Stimulated activated CD8-positive, alpha-beta memory T cell treated with anti-CD3 and anti-CD28 coated beads, Interleukin-15, amount 100 ng/mL, for 48 hours (primary cell): ENCODE measurements around the gene RHOXF2.
"Not testable (repeated sequence)": the region's sequence is repeated elsewhere in the genome, so short reads cannot be mapped to it uniquely, and the experiment has no call there.

Experiments used
- DNase-seq, 2 donors: peaks; one replicate each; pipeline ENCODE4 v3.0.0-alpha.2; 2020; ENCODE audit warnings: low read depth in 2 of 2

The RHOXF2 gene, protein sequence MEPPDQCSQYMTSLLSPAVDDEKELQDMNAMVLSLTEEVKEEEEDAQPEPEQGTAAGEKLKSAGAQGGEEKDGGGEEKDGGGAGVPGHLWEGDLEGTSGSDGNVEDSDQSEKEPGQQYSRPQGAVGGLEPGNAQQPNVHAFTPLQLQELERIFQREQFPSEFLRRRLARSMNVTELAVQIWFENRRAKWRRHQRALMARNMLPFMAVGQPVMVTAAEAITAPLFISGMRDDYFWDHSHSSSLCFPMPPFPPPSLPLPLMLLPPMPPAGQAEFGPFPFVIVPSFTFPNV

DNA sequence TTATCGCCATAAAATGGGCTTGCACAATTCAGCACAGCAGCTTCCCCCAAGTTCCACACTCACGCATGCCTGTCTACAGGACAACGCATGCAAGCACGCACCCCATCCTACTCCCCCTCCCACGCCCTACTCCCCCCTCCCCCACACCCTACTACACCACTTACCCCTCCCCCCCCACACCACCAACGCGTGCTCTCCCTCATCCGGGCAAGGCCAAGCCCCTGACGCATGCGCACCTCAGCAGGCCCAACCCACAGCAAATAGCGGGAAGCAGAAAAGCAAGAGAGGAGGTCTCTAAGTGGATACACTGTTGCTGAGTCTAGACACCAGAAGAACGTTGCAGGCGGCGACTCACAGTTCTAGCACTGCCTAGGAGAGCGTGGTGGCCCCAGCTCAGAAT lies at the start of gene RHOXF2:
RHOXF2 (plus strand) TSS at position 301 of the 400 bp plus-strand sequence. CDS start 138 bp downstream, outside the sequence.
- not testable (repeated sequence) for DNase-seq

- no peak for DNase-seq
Measured at GRCh38 chrX:120109378-120109777, 49.0 kb upstream of the RHOXF2 start.

DNA sequence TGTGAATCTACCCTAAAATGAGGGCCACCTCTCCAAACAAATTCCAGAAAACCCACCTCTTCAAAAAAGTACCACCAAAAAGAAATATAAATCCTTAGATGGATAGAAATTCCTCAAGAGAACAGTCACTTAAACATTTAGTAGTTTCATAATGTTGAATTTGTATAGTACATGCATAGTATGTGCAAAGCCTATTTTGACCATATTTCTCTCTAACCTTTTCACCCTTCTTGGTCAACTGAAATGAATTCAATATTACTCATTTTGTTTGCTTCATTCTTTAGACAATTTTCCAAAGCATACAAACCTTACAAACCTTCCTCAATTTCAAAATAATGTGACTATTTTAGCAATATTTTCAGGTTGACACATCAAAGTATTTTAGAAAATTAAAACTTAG lies 46.8 kb upstream of the RHOXF2 start:
- no peak for DNase-seq

- no peak for DNase-seq
Measured at GRCh38 chrX:120115438-120115963, 42.9 kb upstream of the RHOXF2 start, which contains the start of gene RHOXF1. Gene RHOXF1, minus strand, starts transcription at chrX:120115913. Its CDS starts 51 bp downstream, at chrX:120115862.

- no peak for DNase-seq
Measured at GRCh38 chrX:120120223-120120622, 38.2 kb upstream of the RHOXF2 start.

DNA sequence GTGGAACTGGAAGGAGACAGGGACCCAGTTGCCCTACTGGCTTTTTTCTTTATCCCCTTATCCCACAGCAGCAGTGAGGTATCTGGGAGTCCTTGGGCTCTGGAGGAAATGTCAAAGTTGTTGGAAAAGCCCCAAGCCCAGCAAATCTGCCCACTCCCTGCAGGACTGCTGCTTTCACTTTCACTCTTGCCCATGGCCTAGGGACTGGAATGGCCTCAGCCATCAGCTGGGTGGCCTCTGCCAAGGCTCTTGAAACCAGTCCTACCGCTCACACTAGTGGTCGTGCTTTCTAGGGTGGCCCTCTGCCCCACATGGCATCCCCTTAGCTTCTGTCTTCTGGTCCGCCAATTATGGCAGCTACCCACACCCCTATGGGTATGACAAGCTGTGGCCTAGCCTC lies 33.0 kb upstream of the RHOXF2 start:
- DNase-seq: no peak

GRCh38 chrX:120128306-120128846 lies 30.0 kb upstream of the RHOXF2 start:
- DNase-seq: not testable (repeated sequence)

DNA sequence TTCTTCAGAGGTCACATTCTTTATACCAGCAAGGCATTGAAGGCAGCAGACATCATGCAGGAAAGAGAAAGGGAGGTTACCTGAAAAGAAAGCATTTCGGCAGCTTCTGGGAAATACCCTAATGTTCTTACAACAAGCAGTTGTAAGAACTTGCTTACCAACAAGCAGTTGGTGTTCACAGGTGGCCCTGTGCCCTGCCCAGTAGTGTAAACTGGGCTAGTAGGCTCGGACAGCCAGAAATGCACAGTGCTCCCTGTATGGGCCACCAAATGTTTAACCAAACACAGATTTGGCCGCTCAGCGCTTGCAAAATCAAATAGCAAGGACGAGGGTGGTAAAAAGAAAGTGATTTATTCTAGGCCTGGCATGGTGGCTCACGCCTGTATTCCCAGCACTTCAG lies 22.3 kb upstream of the RHOXF2 start:
- DNase-seq: no peak

- DNase-seq: no peak
Measured at GRCh38 chrX:120136840-120137239, 21.6 kb upstream of the RHOXF2 start.

- no peak for DNase-seq
Measured at GRCh38 chrX:120137439-120137838, 21.0 kb upstream of the RHOXF2 start.

GRCh38 chrX:120140293-120140981 lies 18.0 kb upstream of the RHOXF2 start:
- no peak for DNase-seq

DNA sequence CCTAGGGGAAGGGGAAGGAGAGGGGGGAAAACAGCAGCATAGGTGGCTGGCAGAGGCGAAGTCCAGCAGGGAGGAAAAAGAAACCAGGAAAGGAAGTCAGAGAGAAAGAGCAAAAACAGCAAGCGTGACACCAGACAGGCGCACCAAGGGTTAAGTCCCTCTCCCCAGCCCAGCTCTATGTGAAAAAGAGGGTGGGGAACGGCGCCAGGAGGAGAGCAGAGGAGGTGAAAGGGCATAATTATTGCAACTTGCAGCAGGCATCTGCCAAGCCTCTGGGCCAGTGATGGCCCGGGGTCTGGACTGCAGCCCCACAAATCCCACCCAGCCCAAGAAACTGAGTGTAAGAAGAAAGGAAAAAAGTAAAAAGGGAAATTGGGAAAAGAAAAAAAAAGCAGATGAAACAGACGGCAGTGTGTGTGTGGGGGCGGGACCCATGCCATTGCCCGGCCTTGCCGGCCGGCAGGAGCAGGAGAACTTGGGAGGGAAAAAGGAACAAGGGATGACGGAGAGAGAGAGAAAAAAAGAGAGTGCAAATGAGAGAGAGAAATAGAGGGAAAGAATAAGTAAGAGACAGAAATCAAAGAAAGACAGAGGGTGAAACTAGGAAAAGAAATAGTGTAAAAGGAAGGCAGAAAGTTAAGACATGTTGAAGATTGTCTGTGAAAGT lies 14.1 kb upstream of the RHOXF2 start:
- DNase-seq: no peak

- no peak for DNase-seq
Measured at GRCh38 chrX:120145295-120145925, 13.0 kb upstream of the RHOXF2 start.

DNA sequence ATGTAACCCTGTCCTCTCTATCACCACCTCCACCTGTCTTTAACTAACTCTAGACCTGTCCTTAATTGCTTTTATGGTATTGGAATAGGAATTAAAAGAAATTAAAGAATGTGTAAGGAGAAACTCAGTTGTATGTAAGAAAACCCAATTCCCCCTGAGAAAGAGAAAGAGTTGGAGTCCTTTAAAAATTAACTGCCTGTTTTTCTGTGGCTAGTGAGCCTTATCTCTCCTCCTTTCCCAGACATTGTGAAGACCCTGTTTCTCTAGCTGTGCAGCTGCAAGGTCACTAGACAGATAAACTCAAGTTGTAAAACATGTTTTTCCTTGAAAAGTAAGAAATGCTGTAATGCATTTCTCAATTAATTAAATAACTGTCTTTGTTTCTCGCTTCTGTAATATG lies 12.1 kb upstream of the RHOXF2 start:
- DNase-seq: not testable (repeated sequence)

DNA sequence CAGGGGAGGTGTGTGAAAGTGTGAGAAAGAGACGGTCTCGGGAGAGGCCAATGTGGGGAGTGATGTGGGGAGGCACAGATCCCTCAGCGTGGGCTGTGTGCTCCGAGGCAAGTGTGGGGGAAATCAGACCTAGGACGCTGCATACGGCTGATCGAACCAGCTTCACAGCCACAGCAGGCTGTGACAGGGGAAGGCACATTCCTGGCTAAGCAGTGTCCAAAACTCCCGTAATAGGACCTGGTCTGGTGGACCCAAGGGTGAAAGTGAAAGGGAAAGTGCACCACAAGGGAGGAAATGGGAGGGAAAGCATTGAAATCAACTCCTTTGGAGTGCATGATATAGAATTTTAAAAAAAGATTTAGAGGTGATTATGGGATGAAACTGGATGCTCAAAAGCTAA lies 10.9 kb upstream of the RHOXF2 start:
- no peak for DNase-seq

DNA sequence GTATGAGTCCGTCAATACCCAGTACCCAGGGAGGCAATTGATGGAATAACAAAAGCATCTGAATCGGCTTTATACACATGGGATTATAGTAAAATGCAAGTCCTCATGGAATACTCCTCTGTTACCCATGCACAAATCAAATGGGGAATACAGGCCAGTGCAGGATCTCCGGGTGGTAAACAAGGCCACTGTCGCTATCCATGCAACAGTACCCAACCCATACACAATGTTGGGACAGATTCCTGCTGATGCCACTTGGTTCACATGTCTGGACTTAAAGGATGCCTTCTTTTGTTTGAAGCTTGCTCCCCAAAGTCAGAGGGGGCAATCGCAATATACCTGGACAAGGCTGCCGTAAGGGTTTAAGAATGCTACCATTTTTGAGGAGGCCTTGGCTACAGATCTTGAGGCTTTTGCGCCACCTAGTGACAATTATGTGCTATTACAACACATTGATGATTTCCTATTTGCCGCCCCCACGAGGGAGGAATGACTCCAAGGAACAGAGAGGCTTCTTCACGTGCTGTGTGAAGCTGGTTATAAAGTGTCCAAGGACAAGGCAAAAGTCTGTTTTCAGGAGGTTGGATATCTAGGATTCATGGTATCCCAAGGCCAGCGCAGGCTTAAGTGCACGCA lies 8.2 kb upstream of the RHOXF2 start:
- DNase-seq: not testable (repeated sequence)

DNA sequence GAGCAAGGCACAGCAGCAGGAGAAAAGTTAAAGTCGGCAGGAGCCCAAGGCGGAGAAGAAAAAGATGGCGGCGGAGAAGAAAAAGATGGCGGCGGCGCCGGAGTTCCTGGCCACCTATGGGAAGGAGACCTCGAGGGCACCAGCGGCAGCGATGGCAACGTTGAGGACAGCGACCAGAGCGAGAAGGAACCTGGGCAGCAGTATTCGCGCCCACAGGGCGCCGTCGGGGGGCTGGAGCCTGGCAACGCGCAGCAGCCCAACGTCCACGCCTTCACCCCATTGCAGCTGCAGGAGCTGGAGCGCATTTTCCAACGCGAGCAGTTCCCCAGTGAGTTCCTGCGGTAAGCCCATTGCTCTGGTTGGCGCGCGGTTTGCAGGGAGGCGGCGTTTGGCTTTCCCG lies 673 bp downstream of the RHOXF2 start:
- DNase-seq: not testable (repeated sequence)

DNA sequence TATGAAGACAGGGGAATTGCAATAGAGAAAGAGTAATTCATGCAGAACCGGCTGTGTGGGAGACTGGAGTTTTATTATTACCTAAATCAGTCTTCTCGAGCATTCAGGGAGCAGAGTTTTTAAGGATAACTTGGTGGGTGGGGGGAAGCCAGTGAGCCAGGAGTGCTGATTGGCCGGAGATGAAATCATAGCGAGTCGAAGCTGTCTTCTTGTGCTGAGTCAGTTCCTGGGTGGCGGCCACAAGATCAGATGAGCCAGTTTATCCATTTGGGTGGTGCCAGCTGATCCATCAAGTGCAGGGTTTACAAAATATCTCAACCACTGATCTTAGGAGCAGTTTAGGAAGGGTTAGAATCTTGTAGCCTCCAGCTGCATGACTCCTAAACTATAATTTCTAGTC lies 34.8 kb downstream of the RHOXF2 start:
- not testable (repeated sequence) for DNase-seq

DNA sequence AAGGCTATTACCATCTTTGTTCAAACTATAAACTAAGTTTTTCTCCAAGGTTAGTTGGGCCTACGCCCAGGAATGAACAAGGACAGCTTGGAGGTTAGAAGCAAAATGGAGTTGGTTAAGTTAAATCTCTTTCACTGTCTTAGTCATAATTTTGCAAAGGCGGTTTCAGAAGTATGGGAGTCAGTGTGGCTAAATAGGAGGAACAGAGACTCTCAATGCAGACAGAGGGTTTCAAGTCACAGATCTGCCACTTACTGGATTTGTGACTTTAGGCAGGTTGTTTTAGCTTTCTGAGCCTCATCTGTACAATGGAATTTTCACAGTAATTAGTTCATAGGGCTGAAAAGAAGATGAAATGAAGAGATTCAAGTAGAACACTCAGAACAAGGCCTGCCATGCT lies 35.3 kb downstream of the RHOXF2 start:
- DNase-seq: not testable (repeated sequence)

DNA sequence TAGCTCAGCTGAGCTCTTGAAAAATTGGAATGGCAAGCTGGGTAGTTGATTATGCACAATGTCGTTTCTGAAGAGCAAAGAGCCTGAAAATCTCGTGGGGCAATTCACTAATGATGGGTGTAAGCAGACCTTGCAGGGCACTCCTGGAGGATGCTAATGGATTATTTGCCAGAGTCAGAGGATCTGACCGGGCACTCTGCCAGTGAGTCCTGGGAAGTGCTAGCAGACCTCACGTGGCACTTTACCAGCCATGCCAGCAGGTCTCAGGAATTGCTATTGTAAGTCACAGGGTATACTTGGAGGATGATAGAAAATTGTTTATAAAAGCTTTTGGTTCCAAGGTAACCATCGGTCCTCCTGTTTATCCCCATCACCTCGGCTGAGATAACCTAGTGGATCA lies 37.4 kb downstream of the RHOXF2 start:
- DNase-seq: not testable (repeated sequence)

GRCh38 chrX:120196626-120197283 lies 38.3 kb downstream of the RHOXF2 start:
- DNase-seq: not testable (repeated sequence)
